GM12891 (cell line): ENCODE measurements around the gene MYMK.

Experiments
- POLR2A ChIP-seq: IDR thresholded peaks from 2 replicates; pipeline ENCODE4 v1.6.1; 2011; ENCODE audit warnings: low read depth, low read length, control low read depth
- POLR2AphosphoS5 ChIP-seq: IDR thresholded peaks from 2 replicates; pipeline ENCODE4 v1.6.1; 2011; ENCODE audit warnings: low read depth, low read length, control low read depth
- TAF1 ChIP-seq: IDR thresholded peaks from 2 replicates; pipeline ENCODE4 v1.6.1; 2011; ENCODE audit warnings: low read depth, low read length, control low read depth

GRCh38 chr9:133539991-133540697 is 15.4 kb upstream of the MYMK start:
- TF ChIP-seq POLR2A: no peak
- TF ChIP-seq TAF1: no peak
- no peak for TF ChIP-seq POLR2AphosphoS5
